Ovary (tissue), 3 donors: ENCODE measurements around the gene FCGR2B.

Source experiments
- CTCF ChIP-seq, 3 donors: fragments of 450-650 bp in 2 of 3; fragments of 200-600 bp in 1 of 3; IDR thresholded peaks; one replicate each; pipeline versions ENCODE4 v1.5.1 to v1.8.0; 2016 to 2022; ENCODE audit warnings: antibody characterized with exemption in 3 of 3, mild to moderate bottlenecking in 1 of 3
- POLR2A ChIP-seq: fragments of 450-650 bp; IDR thresholded peaks from one replicate; pipeline ENCODE4 v1.6.1; 2017; ENCODE audit warnings: antibody characterized with exemption, mild to moderate bottlenecking, moderate library complexity
- donor health status: DM: no; HTN: no; CAD: no.

GRCh38 chr1:161705537-161705936 is 42.6 kb downstream of the FCGR2B start:
- TF ChIP-seq CTCF (IDR thresholded peaks at IDR 0.05), result no peak
- no peak for TF ChIP-seq POLR2A
